ENCODE results near the gene SFRP2.

Gene SFRP2

GRCh38 chr4:153808175-153808574 lies 19.3 kb upstream of the SFRP2 start:
- TF ChIP-seq MAX (IDR thresholded peaks at IDR 0.05; ENCODE audit: low read depth, low read length): no peak
- TF ChIP-seq CTCF (IDR thresholded peaks at IDR 0.05; ENCODE audit: low read depth, low read length): no peak
- no peak for TF ChIP-seq POLR2A (IDR thresholded peaks at IDR 0.05; ENCODE audit: extremely low read depth, insufficient read length)
- TF ChIP-seq MYC (IDR thresholded peaks at IDR 0.05; ENCODE audit: low read depth, low read length): no peak
- no peak overlapping the region for H3K4me3 ChIP-seq (ENCODE audit: low read depth, low read length)
- DNase-seq (ENCODE audit: low read depth): no peak

- no peak overlapping the region for H3K4me3 ChIP-seq (ENCODE audit: low read depth, low read length)
- TF ChIP-seq MYC (IDR thresholded peaks at IDR 0.05; ENCODE audit: low read depth, low read length) (no peak), POLR2A (IDR thresholded peaks at IDR 0.05; ENCODE audit: extremely low read depth, insufficient read length) (no peak), CTCF (IDR thresholded peaks at IDR 0.05; ENCODE audit: low read depth, low read length) (no peak), MAX (IDR thresholded peaks at IDR 0.05; ENCODE audit: low read depth, low read length) (no peak)
- DNase-seq (ENCODE audit: low read depth): no peak
These were observed 17.2 kb upstream of the SFRP2 start for GRCh38 chr4:153806073-153806472.

- H3K4me3 ChIP-seq (ENCODE audit: low read depth, low read length): no peak overlapping the region
- no peak for DNase-seq (ENCODE audit: low read depth)
- TF ChIP-seq MAX (IDR thresholded peaks at IDR 0.05; ENCODE audit: low read depth, low read length): no peak
- no peak for TF ChIP-seq POLR2A (IDR thresholded peaks at IDR 0.05; ENCODE audit: extremely low read depth, insufficient read length)
- TF ChIP-seq MYC (IDR thresholded peaks at IDR 0.05; ENCODE audit: low read depth, low read length): no peak
- no peak for TF ChIP-seq CTCF (IDR thresholded peaks at IDR 0.05; ENCODE audit: low read depth, low read length)
These were observed 15.8 kb upstream of the SFRP2 start for GRCh38 chr4:153804722-153805121.

- no peak overlapping the region for H3K4me3 ChIP-seq (ENCODE audit: low read depth, low read length)
These were observed 10.8 kb upstream of the SFRP2 start for GRCh38 chr4:153799694-153800074.

GRCh38 chr4:153798901-153799693 lies 10.2 kb upstream of the SFRP2 start:
- TF ChIP-seq CTCF (IDR thresholded peaks at IDR 0.05; ENCODE audit: low read depth, low read length): no peak
- no peak for TF ChIP-seq MAX (IDR thresholded peaks at IDR 0.05; ENCODE audit: low read depth, low read length)
- no peak for TF ChIP-seq MYC (IDR thresholded peaks at IDR 0.05; ENCODE audit: low read depth, low read length)
- no peak for TF ChIP-seq POLR2A (IDR thresholded peaks at IDR 0.05; ENCODE audit: extremely low read depth, insufficient read length)
- DNase-seq (ENCODE audit: low read depth): no peak
- H3K4me3 ChIP-seq (ENCODE audit: low read depth, low read length): no peak overlapping the region

More at GRCh38 chr4:153799694-153800074, 10.8 kb upstream of the SFRP2 start:
- TF ChIP-seq MYC (IDR thresholded peaks at IDR 0.05; ENCODE audit: low read depth, low read length): no peak
- no peak for TF ChIP-seq POLR2A (IDR thresholded peaks at IDR 0.05; ENCODE audit: extremely low read depth, insufficient read length)
- TF ChIP-seq CTCF (IDR thresholded peaks at IDR 0.05; ENCODE audit: low read depth, low read length): no peak
- TF ChIP-seq MAX (IDR thresholded peaks at IDR 0.05; ENCODE audit: low read depth, low read length): no peak
- DNase-seq (ENCODE audit: low read depth): no peak
